Neural progenitor cell (in vitro differentiated cells): Measurements from ENCODE around the gene TBC1D2.

Experiments used
- EZH2 ChIP-seq: fragments of 200-600 bp; sonication (generic); IDR thresholded peaks from 2 replicates; pipeline ENCODE4 v1.6.1; 2017; ENCODE audit warnings: antibody characterized with exemption, mild to moderate bottlenecking, moderate library complexity
- TF ChIP-seq, protein P1 (sequence below): fragments of 200-600 bp; sonication (generic); IDR thresholded peaks from 2 replicates; pipeline ENCODE4 v1.5.1; 2017; ENCODE audit warnings: antibody characterized with exemption, mild to moderate bottlenecking

DNA sequence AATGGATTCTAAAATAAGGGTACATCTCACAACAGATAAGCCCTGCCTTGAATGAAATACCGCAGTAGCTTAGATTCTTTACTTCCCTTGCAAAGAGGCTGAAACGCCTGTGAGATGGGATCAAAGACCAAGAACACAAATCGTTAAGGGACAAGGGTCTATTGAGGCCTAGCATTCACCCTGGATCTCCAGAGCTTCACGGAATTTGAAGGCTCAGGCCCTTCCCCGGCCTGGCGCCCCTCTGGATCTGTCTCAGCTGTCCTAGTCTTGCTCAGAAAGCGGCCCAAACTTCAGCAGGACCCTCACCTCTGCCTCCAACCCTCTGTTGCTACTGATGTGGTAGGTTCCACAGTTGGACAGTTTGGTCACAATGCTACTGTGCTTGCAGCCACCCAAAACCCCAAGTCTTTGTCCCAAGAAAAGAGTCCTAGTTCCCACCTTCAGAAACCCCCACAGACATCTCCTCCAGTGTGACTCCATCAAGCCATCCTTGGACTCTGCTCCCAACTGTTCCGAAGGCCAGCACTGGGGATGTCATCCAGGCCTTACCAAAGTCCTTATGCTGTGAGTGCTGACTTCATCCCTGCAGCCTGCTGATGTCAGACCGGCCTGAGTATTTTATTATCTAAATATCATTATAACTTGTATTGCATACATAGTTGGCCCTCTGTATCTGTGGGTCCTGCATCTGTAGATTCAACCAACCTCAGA, 72.4 kb downstream of the TBC1D2 start:
- TF ChIP-seq, protein P1, sequence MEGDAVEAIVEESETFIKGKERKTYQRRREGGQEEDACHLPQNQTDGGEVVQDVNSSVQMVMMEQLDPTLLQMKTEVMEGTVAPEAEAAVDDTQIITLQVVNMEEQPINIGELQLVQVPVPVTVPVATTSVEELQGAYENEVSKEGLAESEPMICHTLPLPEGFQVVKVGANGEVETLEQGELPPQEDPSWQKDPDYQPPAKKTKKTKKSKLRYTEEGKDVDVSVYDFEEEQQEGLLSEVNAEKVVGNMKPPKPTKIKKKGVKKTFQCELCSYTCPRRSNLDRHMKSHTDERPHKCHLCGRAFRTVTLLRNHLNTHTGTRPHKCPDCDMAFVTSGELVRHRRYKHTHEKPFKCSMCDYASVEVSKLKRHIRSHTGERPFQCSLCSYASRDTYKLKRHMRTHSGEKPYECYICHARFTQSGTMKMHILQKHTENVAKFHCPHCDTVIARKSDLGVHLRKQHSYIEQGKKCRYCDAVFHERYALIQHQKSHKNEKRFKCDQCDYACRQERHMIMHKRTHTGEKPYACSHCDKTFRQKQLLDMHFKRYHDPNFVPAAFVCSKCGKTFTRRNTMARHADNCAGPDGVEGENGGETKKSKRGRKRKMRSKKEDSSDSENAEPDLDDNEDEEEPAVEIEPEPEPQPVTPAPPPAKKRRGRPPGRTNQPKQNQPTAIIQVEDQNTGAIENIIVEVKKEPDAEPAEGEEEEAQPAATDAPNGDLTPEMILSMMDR, result no peak
- no peak for TF ChIP-seq EZH2
